H1 (cell line): Measurements from ENCODE around the gene ALKBH1. TPM values are rescaled to one million over a fixed set of nuclear protein-coding genes. Genes with fewer than 3 reads are reported as not detected.

Experiments used
- ASH2L ChIP-seq: fragments of 200-600, 300-600 bp; sonication (generic); IDR thresholded peaks from one replicate; pipeline ENCODE4 v1.7.1; 2017; ENCODE audit warnings: low read length
- BRCA1 ChIP-seq: IDR thresholded peaks from 2 replicates; pipeline ENCODE4 v1.6.1; 2012; ENCODE audit warnings: low read depth, low read length, improper control_type of control experiment
- CBX5 ChIP-seq: fragments of 300-800, 300-1000 bp; sonication (generic); IDR thresholded peaks from 2 replicates; pipeline ENCODE4 v1.7.1; 2016; ENCODE audit warnings: antibody characterized with exemption, low read length, low read depth
- EP300 ChIP-seq, 2 experiments: IDR thresholded peaks; 1 replicate in 1 of 2; 2 replicates in 1 of 2; pipeline ENCODE4 v1.6.1; 2011 to 2012; ENCODE audit warnings: low read depth in 2 of 2, low read length in 2 of 2, mild to moderate bottlenecking in 2 of 2, borderline replicate concordance in 1 of 2, inconsistent platforms in 1 of 2, moderate library complexity in 1 of 2
- SUZ12 ChIP-seq: fragments of 200-600 bp; sonication (generic); IDR thresholded peaks from 2 replicates; pipeline ENCODE4 v1.6.1; 2012; ENCODE audit warnings: mild to moderate bottlenecking, inconsistent platforms, low read length, moderate library complexity, mixed read lengths
- TAF1 ChIP-seq: IDR thresholded peaks from 2 replicates; pipeline ENCODE4 v1.6.1; 2011; ENCODE audit warnings: mild to moderate bottlenecking, low read depth, low read length
- TBP ChIP-seq: IDR thresholded peaks from 2 replicates; pipeline ENCODE4 v1.6.1; 2011; ENCODE audit warnings: low read depth, low read length, improper control_type of control experiment
- polyA plus RNA-seq, 7 experiments: library from polyadenylated mRNA; depleted of rRNA in 3 of 7; stranded (reverse) in 5 of 7; unstranded in 2 of 7; fragments of >200 nt in 5 of 7; fragments of 200-250 nt in 2 of 7; gene quantifications; 1 replicate in 5 of 7; 2 replicates in 1 of 7; 4 replicates in 1 of 7; pipeline versions ENCODE4 v1.2.1 to v1.2.3, GENCODE V29; 2011 to 2013; ENCODE audit warnings: missing spikeins in 2 of 7, mixed read lengths in 2 of 7
- total RNA-seq: library from RNA; stranded (reverse); fragmentation: NEBNext Ultra II Directional; extraction: Animal tissue kit (Norgen Biotek cat#: 25700); gene quantifications from 2 replicates; pipeline ENCODE4 v1.2.1, GENCODE V29; 2021
- TF ChIP-seq, protein P1 (sequence below): fragments of 300-600 bp; sonication (generic); IDR thresholded peaks from 2 replicates; pipeline ENCODE4 v1.7.1; 2012; ENCODE audit warnings: low read length, moderate library complexity, mild to moderate bottlenecking, inconsistent platforms; ENCODE audit not compliant: insufficient replicate concordance
- TF ChIP-seq, protein P2 (sequence below), 3 experiments: IDR thresholded peaks; 1 replicate in 2 of 3; 2 replicates in 1 of 3; pipeline versions ENCODE4 v1.5.1 to v1.6.1; 2011; ENCODE audit warnings: low read length in 3 of 3, mild to moderate bottlenecking in 3 of 3, inconsistent platforms in 2 of 3, low read depth in 1 of 3, moderate library complexity in 1 of 3; ENCODE audit not compliant: insufficient read depth in 1 of 3; ENCODE audit errors: control extremely low read depth in 1 of 3

The ALKBH1 gene
- total and polyA plus RNA-seq, 2 of the 8 experiments (the other 6 are each of a cell fraction or from before 2014, with no cell fraction given) = 14.3 to 20.0 TPM

DNA sequence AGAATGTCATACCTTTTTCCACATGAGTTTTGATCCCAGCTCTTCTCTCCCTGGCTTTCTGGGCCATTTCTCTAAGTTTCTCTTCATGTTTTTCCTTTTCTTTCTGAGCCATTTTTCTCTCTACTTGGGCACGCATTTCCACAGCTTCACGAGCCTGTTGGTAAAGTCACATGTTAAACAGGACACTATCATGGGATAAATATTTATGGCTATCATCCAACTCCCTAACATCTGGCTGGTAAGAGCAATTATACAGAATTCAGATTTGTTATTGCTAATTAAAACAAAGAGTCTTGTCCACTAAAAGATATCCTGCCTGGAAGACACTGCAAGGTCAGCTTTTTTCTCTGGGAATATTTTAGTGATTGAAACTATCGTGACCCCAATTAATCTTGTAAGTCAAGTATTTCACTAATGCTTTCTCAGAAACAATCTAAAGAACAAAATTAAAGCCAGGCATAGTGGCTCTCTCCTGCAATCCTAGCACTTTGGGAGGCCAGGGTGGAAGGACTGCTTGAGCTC lies 23.2 kb upstream of the ALKBH1 start (continued):
- TF ChIP-seq, protein P1, sequence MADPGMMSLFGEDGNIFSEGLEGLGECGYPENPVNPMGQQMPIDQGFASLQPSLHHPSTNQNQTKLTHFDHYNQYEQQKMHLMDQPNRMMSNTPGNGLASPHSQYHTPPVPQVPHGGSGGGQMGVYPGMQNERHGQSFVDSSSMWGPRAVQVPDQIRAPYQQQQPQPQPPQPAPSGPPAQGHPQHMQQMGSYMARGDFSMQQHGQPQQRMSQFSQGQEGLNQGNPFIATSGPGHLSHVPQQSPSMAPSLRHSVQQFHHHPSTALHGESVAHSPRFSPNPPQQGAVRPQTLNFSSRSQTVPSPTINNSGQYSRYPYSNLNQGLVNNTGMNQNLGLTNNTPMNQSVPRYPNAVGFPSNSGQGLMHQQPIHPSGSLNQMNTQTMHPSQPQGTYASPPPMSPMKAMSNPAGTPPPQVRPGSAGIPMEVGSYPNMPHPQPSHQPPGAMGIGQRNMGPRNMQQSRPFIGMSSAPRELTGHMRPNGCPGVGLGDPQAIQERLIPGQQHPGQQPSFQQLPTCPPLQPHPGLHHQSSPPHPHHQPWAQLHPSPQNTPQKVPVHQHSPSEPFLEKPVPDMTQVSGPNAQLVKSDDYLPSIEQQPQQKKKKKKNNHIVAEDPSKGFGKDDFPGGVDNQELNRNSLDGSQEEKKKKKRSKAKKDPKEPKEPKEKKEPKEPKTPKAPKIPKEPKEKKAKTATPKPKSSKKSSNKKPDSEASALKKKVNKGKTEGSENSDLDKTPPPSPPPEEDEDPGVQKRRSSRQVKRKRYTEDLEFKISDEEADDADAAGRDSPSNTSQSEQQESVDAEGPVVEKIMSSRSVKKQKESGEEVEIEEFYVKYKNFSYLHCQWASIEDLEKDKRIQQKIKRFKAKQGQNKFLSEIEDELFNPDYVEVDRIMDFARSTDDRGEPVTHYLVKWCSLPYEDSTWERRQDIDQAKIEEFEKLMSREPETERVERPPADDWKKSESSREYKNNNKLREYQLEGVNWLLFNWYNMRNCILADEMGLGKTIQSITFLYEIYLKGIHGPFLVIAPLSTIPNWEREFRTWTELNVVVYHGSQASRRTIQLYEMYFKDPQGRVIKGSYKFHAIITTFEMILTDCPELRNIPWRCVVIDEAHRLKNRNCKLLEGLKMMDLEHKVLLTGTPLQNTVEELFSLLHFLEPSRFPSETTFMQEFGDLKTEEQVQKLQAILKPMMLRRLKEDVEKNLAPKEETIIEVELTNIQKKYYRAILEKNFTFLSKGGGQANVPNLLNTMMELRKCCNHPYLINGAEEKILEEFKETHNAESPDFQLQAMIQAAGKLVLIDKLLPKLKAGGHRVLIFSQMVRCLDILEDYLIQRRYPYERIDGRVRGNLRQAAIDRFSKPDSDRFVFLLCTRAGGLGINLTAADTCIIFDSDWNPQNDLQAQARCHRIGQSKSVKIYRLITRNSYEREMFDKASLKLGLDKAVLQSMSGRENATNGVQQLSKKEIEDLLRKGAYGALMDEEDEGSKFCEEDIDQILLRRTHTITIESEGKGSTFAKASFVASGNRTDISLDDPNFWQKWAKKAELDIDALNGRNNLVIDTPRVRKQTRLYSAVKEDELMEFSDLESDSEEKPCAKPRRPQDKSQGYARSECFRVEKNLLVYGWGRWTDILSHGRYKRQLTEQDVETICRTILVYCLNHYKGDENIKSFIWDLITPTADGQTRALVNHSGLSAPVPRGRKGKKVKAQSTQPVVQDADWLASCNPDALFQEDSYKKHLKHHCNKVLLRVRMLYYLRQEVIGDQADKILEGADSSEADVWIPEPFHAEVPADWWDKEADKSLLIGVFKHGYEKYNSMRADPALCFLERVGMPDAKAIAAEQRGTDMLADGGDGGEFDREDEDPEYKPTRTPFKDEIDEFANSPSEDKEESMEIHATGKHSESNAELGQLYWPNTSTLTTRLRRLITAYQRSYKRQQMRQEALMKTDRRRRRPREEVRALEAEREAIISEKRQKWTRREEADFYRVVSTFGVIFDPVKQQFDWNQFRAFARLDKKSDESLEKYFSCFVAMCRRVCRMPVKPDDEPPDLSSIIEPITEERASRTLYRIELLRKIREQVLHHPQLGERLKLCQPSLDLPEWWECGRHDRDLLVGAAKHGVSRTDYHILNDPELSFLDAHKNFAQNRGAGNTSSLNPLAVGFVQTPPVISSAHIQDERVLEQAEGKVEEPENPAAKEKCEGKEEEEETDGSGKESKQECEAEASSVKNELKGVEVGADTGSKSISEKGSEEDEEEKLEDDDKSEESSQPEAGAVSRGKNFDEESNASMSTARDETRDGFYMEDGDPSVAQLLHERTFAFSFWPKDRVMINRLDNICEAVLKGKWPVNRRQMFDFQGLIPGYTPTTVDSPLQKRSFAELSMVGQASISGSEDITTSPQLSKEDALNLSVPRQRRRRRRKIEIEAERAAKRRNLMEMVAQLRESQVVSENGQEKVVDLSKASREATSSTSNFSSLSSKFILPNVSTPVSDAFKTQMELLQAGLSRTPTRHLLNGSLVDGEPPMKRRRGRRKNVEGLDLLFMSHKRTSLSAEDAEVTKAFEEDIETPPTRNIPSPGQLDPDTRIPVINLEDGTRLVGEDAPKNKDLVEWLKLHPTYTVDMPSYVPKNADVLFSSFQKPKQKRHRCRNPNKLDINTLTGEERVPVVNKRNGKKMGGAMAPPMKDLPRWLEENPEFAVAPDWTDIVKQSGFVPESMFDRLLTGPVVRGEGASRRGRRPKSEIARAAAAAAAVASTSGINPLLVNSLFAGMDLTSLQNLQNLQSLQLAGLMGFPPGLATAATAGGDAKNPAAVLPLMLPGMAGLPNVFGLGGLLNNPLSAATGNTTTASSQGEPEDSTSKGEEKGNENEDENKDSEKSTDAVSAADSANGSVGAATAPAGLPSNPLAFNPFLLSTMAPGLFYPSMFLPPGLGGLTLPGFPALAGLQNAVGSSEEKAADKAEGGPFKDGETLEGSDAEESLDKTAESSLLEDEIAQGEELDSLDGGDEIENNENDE = no peak
- TF ChIP-seq SUZ12 (no peak), EP300 (IDR thresholded peaks at IDR 0.05; ENCODE audit: borderline replicate concordance in 1 of 2, low read depth in 2 of 2, low read length in 2 of 2) (no peak), TBP (no peak), ASH2L (no peak), CBX5 (no peak), TAF1 (no peak), BRCA1 (no peak)
- TF ChIP-seq, protein P2, sequence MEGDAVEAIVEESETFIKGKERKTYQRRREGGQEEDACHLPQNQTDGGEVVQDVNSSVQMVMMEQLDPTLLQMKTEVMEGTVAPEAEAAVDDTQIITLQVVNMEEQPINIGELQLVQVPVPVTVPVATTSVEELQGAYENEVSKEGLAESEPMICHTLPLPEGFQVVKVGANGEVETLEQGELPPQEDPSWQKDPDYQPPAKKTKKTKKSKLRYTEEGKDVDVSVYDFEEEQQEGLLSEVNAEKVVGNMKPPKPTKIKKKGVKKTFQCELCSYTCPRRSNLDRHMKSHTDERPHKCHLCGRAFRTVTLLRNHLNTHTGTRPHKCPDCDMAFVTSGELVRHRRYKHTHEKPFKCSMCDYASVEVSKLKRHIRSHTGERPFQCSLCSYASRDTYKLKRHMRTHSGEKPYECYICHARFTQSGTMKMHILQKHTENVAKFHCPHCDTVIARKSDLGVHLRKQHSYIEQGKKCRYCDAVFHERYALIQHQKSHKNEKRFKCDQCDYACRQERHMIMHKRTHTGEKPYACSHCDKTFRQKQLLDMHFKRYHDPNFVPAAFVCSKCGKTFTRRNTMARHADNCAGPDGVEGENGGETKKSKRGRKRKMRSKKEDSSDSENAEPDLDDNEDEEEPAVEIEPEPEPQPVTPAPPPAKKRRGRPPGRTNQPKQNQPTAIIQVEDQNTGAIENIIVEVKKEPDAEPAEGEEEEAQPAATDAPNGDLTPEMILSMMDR (IDR thresholded peaks at IDR 0.05; ENCODE audit: control extremely low read depth in 1 of 3, insufficient read depth in 1 of 3, low read depth in 1 of 3, low read length in 3 of 3) = no peak
